ENCODE results near the gene LAMC3. TPM values are rescaled to one million over a fixed set of nuclear protein-coding genes. Genes with fewer than 3 reads are reported as not detected.
A peak's percentile ranks its signal among the peaks of the same experiment; 100 is the strongest.

Gene LAMC3
- total and polyA plus RNA-seq, 7 experiments from 2014 or later = 0.07 to 9.2 (median 3.5) TPM

- intact Hi-C loops (cut with micrococcal nuclease) = no loop called here
- H3K9me3 Mint-ChIP-seq = peaks cover 0 to 2% (median 0%) of the 10 kb centered on the region in 11 donors
- ATAC-seq = no peak
Observed at GRCh38 chr9:130977811-130978221, 31.2 kb upstream of the LAMC3 start.

DNA sequence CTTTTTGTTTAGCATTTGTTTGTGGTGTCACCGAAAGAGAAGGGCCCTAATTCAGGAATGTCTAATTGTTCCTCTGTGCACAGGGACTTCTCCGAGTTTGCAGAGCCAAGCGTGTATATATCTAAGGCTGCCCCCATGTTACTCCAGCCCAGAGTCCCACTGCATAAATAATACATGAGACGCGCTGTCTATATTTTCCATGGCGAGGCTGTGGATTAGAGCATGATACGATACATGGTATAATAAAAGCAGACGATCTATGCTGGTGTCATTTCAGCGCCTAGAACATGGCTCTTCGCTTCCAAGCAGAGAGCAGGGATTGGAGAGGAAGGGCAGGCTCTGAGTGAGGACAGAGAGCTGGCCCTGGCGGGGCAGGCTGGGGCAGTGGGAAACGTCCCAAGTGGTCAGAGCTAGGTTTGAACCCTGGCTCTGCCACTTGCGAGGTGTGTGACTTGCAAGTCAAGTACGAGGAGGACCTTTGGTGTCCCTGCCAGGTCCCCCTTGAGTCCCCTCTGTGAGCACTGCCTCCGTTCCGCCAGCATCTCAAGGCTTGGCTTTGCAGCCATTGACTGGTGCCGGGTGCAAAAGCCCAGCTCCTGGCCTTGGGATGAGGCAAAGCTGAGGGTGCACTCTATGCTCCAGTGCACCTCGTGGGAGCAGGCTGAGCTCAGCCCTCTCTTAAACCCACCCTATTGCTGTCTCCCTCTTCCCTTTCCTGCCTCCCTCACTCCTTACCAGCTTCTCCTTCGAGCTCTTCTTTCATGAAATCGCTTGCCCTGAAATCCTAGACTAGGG lies 29.2 kb upstream of the LAMC3 start:
- Mint-ChIP-seq H3K36me3 (no peaks in the 10 kb centered on the region), H3K27me3 (peaks cover 0 to 9% (median 0%) of the 10 kb centered on the region in 5 donors), H3K4me1 (peaks cover 0 to 3% (median 0%) of the 10 kb centered on the region in 7 donors), H3K9me3 (no peaks in the 10 kb centered on the region), H3K27ac (no peak overlapping the region), H3K4me3 (no peak overlapping the region)
- POLR2A ChIA-PET = no interaction called here
- H3K4me3 ChIP-seq (ENCODE audit: low read length) = no peak overlapping the region
- H3K9me3 ChIP-seq (ENCODE audit: control insufficient read depth in 2 of 3, low read length in 3 of 3) = no peaks in the 10 kb centered on the region
- CTCF ChIA-PET = no interaction called here
- ATAC-seq (no peak), DNase-seq (no peak)
- no peaks in the 10 kb centered on the region for H3K27me3 ChIP-seq (ENCODE audit: control insufficient read depth in 2 of 2, insufficient read depth in 2 of 2, low read length in 2 of 2)
- H3K4me1 ChIP-seq (ENCODE audit: control insufficient read depth in 2 of 2, insufficient read depth in 2 of 2, low read length in 2 of 2) = no peaks in the 10 kb centered on the region
- no peak overlapping the region for H3K27ac ChIP-seq (ENCODE audit: low read depth, low read length)
- intact Hi-C loops (cut with micrococcal nuclease) = no loop called here
- no peaks in the 10 kb centered on the region for H3K36me3 ChIP-seq (ENCODE audit: control insufficient read depth in 2 of 3, insufficient read depth in 3 of 3, low read length in 3 of 3)

More at GRCh38 chr9:130977811-130978221, 31.2 kb upstream of the LAMC3 start:
- ChIA-PET POLR2A (no interaction called here), CTCF (no interaction called here)
- Mint-ChIP-seq H3K36me3 (no peaks in the 10 kb centered on the region), H3K27me3 (peaks cover 0 to 18% (median 4%) of the 10 kb centered on the region in 5 donors), H3K4me1 (peaks cover 0 to 3% (median 0%) of the 10 kb centered on the region in 7 donors), H3K4me3 (no peak overlapping the region), H3K27ac (no peak overlapping the region)
- H3K27ac ChIP-seq (ENCODE audit: low read depth, low read length) = no peak overlapping the region
- H3K9me3 ChIP-seq (ENCODE audit: control insufficient read depth in 2 of 3, low read length in 3 of 3) = no peaks in the 10 kb centered on the region
- no peaks in the 10 kb centered on the region for H3K27me3 ChIP-seq (ENCODE audit: control insufficient read depth in 2 of 2, insufficient read depth in 2 of 2, low read length in 2 of 2)
- no peak overlapping the region for H3K4me3 ChIP-seq (ENCODE audit: low read length)
- no peaks in the 10 kb centered on the region for H3K36me3 ChIP-seq (ENCODE audit: control insufficient read depth in 2 of 3, insufficient read depth in 3 of 3, low read length in 3 of 3)
- no peak for DNase-seq
- no peaks in the 10 kb centered on the region for H3K4me1 ChIP-seq (ENCODE audit: control insufficient read depth in 2 of 2, insufficient read depth in 2 of 2, low read length in 2 of 2)

- H3K9me3 Mint-ChIP-seq = no peaks in the 10 kb centered on the region
Observed at GRCh38 chr9:130980526-130980925, 28.4 kb upstream of the LAMC3 start.

DNA sequence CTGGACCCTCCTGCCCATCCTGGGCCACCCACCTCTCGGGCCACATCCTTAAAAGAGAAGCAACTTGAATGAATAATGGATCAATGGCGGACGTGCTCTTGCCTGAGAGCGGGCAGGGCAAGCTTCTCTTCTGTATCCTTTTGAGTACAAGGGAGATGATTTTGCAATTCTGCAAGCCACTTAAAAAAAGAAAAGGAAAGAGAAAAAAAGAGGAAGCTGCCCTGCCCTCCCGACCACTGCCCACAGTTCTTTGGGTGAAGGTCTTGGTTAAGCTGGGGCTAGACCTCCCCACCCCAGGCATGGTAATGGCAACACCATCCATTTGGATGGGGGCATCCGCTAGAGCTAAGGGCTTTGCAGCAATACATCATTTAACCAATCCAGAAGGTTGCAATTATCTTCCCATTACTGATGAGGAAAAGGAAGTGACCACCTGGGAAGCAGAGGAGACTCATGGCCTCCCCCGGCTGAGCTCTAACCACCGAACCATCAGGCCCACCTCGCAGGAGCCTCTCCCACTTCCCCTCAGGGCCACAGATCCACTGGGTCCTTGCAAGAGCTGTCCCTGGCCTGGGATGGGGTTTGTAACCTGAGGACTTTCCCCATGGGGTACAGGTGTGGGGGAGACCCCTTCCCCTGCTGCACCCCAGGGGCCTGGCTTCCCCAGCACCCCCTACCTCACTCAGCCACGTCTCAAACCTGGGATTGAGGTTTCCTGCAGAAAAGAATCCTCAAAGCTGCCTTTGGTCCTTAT lies 27.8 kb upstream of the LAMC3 start:
- H3K4me3 Mint-ChIP-seq = no peak overlapping the region
- Histone ChIP-seq H3K27ac (ENCODE audit: low read depth, low read length) (no peak overlapping the region), H3K4me3 (ENCODE audit: low read length) (no peak overlapping the region), H3K9me3 (ENCODE audit: control insufficient read depth in 2 of 3, low read length in 3 of 3) (no peaks in the 10 kb centered on the region), H3K36me3 (ENCODE audit: control insufficient read depth in 2 of 3, insufficient read depth in 3 of 3, low read length in 3 of 3) (no peaks in the 10 kb centered on the region), H3K4me1 (ENCODE audit: control insufficient read depth in 2 of 2, insufficient read depth in 2 of 2, low read length in 2 of 2) (no peaks in the 10 kb centered on the region), H3K27me3 (ENCODE audit: control insufficient read depth in 2 of 2, insufficient read depth in 2 of 2, low read length in 2 of 2) (no peaks in the 10 kb centered on the region)
- POLR2A ChIA-PET = no interaction called here
- H3K4me1 Mint-ChIP-seq = peaks cover 0 to 3% (median 0%) of the 10 kb centered on the region in 7 donors
- intact Hi-C loops (cut with micrococcal nuclease) = no loop called here
- H3K9me3 Mint-ChIP-seq = no peaks in the 10 kb centered on the region
- DNase-seq = no peak
- H3K36me3 Mint-ChIP-seq = no peaks in the 10 kb centered on the region
- CTCF ChIA-PET = no interaction called here
- H3K27ac Mint-ChIP-seq = no peak overlapping the region
- no peak for ATAC-seq
- H3K27me3 Mint-ChIP-seq = peaks cover 0 to 9% (median 0%) of the 10 kb centered on the region in 5 donors

More at GRCh38 chr9:130980526-130980925, 28.4 kb upstream of the LAMC3 start:
- H3K36me3 ChIP-seq (ENCODE audit: control insufficient read depth in 2 of 3, insufficient read depth in 3 of 3, low read length in 3 of 3) = no peaks in the 10 kb centered on the region
- H3K4me1 ChIP-seq (ENCODE audit: control insufficient read depth in 2 of 2, insufficient read depth in 2 of 2, low read length in 2 of 2) = no peaks in the 10 kb centered on the region
- DNase-seq (no peak), ATAC-seq (no peak)
- Mint-ChIP-seq H3K4me3 (no peak overlapping the region), H3K27me3 (peaks cover 0 to 9% (median 0%) of the 10 kb centered on the region in 5 donors), H3K4me1 (peaks cover 0 to 3% (median 0%) of the 10 kb centered on the region in 7 donors), H3K36me3 (no peaks in the 10 kb centered on the region), H3K27ac (no peak overlapping the region)
- H3K27me3 ChIP-seq (ENCODE audit: control insufficient read depth in 2 of 2, insufficient read depth in 2 of 2, low read length in 2 of 2) = no peaks in the 10 kb centered on the region
- no peak overlapping the region for H3K4me3 ChIP-seq (ENCODE audit: low read length)
- intact Hi-C loops (cut with micrococcal nuclease) = no loop called here
- POLR2A ChIA-PET = no interaction called here
- H3K9me3 ChIP-seq (ENCODE audit: control insufficient read depth in 2 of 3, low read length in 3 of 3) = no peaks in the 10 kb centered on the region
- no peak overlapping the region for H3K27ac ChIP-seq (ENCODE audit: low read depth, low read length)
- CTCF ChIA-PET = no interaction called here

- Histone ChIP-seq H3K27ac (ENCODE audit: low read depth, low read length) (no peak overlapping the region), H3K9me3 (ENCODE audit: control insufficient read depth in 2 of 3, low read length in 3 of 3) (no peaks in the 10 kb centered on the region), H3K27me3 (ENCODE audit: control insufficient read depth in 2 of 2, insufficient read depth in 2 of 2, low read length in 2 of 2) (no peaks in the 10 kb centered on the region), H3K4me1 (ENCODE audit: control insufficient read depth in 2 of 2, insufficient read depth in 2 of 2, low read length in 2 of 2) (no peaks in the 10 kb centered on the region), H3K4me3 (ENCODE audit: low read length) (no peak overlapping the region), H3K36me3 (ENCODE audit: control insufficient read depth in 2 of 3, insufficient read depth in 3 of 3, low read length in 3 of 3) (no peaks in the 10 kb centered on the region)
- peaks cover 0 to 3% (median 0%) of the 10 kb centered on the region in 7 donors for H3K4me1 Mint-ChIP-seq
- CTCF ChIA-PET = no interaction called here
- no peak overlapping the region for H3K4me3 Mint-ChIP-seq
- intact Hi-C loops (cut with micrococcal nuclease) = no loop called here
- H3K27ac Mint-ChIP-seq = no peak overlapping the region
- no peaks in the 10 kb centered on the region for H3K9me3 Mint-ChIP-seq
- POLR2A ChIA-PET = no interaction called here
- H3K27me3 Mint-ChIP-seq = peaks cover 0 to 9% (median 0%) of the 10 kb centered on the region in 5 donors
- no peak for DNase-seq
- ATAC-seq = no peak
- H3K36me3 Mint-ChIP-seq = no peaks in the 10 kb centered on the region
Observed at GRCh38 chr9:130981756-130982137, 27.2 kb upstream of the LAMC3 start.

DNA sequence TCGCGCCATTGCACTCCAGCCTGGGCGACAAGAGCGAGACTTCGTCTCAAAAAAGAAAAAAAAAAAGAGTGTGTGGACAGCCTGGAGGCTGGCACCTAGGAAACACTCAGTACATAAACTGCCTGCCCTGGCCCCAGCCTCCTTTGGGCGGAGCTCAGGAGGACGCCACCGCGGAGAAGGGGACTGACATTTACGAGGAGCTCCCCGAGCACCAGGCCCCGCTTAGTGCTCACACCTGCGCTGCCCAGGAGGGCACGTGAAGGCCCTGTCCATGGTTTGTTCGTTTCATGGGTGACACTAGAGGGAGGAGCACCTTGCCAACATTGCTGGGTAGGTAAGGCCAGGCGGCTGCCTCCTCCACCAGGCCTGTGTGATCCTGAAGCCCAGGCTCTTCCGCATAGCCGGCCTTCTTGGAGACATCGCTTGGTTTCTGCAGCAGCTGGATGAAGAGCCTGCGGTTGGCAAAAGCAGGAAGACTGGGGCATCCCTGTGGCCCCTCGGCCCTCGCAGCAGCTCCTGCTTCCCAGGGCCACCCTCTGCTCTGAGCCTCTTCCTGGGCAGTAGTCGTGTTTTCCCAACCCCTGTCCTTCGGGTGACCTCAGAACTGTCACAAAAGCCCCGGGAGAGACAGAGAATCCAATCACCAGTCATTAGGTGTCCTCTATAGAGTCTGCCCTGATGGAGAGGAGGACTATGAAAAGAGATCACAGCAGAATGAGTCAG lies 26.2 kb upstream of the LAMC3 start:
- H3K4me3 Mint-ChIP-seq = no peak overlapping the region
- intact Hi-C loops (cut with micrococcal nuclease) = no loop called here
- peak overlapping the region in 1 of 9 donors; percentile 55 for H3K27ac Mint-ChIP-seq
- no peaks in the 10 kb centered on the region for H3K36me3 Mint-ChIP-seq
- no peak for DNase-seq
- H3K9me3 Mint-ChIP-seq = no peaks in the 10 kb centered on the region
- ChIA-PET POLR2A (no interaction called here), CTCF (no interaction called here)
- Histone ChIP-seq H3K27ac (ENCODE audit: low read depth, low read length) (no peak overlapping the region), H3K4me1 (ENCODE audit: control insufficient read depth in 2 of 2, insufficient read depth in 2 of 2, low read length in 2 of 2) (no peaks in the 10 kb centered on the region), H3K27me3 (ENCODE audit: control insufficient read depth in 2 of 2, insufficient read depth in 2 of 2, low read length in 2 of 2) (no peaks in the 10 kb centered on the region), H3K9me3 (ENCODE audit: control insufficient read depth in 2 of 3, low read length in 3 of 3) (no peaks in the 10 kb centered on the region), H3K36me3 (ENCODE audit: control insufficient read depth in 2 of 3, insufficient read depth in 3 of 3, low read length in 3 of 3) (no peaks in the 10 kb centered on the region), H3K4me3 (ENCODE audit: low read length) (no peak overlapping the region)
- peaks cover 0 to 3% (median 0%) of the 10 kb centered on the region in 7 donors for H3K4me1 Mint-ChIP-seq
- ATAC-seq = no peak
- H3K27me3 Mint-ChIP-seq = peaks cover 0 to 9% (median 0%) of the 10 kb centered on the region in 5 donors
